GM20000 (cell line): ENCODE data around the gene PXDN.
"Not testable (repeated sequence)": the region's sequence is repeated elsewhere in the genome, so short reads cannot be mapped to it uniquely, and the experiment has no call there.

Experiments
- DNase-seq: peaks from one replicate; pipeline ENCODE4 v3.0.0; 2012; ENCODE audit warnings: low spot score
- CTCF ChIP-seq: IDR thresholded peaks from 2 replicates; pipeline ENCODE4 v1.5.1; 2012; ENCODE audit warnings: mild to moderate bottlenecking, control low read depth; ENCODE audit errors: extremely low read depth, missing control alignments

PXDN gene

GRCh38 chr2:1766851-1767811 lies 22.8 kb upstream of the PXDN start:
- no peak for TF ChIP-seq CTCF

GRCh38 chr2:1766425-1766824 lies 22.1 kb upstream of the PXDN start:
- no peak for TF ChIP-seq CTCF
- DNase-seq, result no peak

More at GRCh38 chr2:1766851-1767811, 22.8 kb upstream of the PXDN start:
- no peak for DNase-seq

- DNase-seq, result not testable (repeated sequence)
Measured at GRCh38 chr2:1765201-1765600, 20.9 kb upstream of the PXDN start.

- DNase-seq, result no peak
- no peak for TF ChIP-seq CTCF
Measured at GRCh38 chr2:1759611-1759930, 15.3 kb upstream of the PXDN start.

- TF ChIP-seq CTCF, result no peak
- no peak for DNase-seq
Measured at GRCh38 chr2:1758774-1759610, 14.7 kb upstream of the PXDN start.

GRCh38 chr2:1758171-1758570 lies 13.9 kb upstream of the PXDN start:
- no peak for DNase-seq
- TF ChIP-seq CTCF, result no peak

GRCh38 chr2:1757567-1757966 lies 13.3 kb upstream of the PXDN start:
- no peak for TF ChIP-seq CTCF
- DNase-seq, result no peak

- DNase-seq, result not testable (repeated sequence)
Measured at GRCh38 chr2:1757146-1757545, 12.8 kb upstream of the PXDN start.
